Amniotic stem cell (primary cell): ENCODE measurements around the gene FAM156A.
"Not testable (repeated sequence)": the region's sequence is repeated elsewhere in the genome, so short reads cannot be mapped to it uniquely, and the experiment has no call there.

Source experiments
- DNase-seq: peaks from one replicate; lab custom pipeline; 2025; lab: John Stamatoyannopoulos, UW

FAM156A gene

GRCh38 chrX:52958113-52958959 is at the start of gene FAM156A:
FAM156A (minus strand) TSS chrX:52958518; CDS start chrX:52948588, 9,930 bp downstream.
- DNase-seq: not testable (repeated sequence)

- DNase-seq: no peak
These were observed 47.0 kb upstream of the FAM156A start for GRCh38 chrX:53005327-53005726.

- no peak for DNase-seq
These were observed 46.5 kb upstream of the FAM156A start for GRCh38 chrX:53004811-53005210.

DNA sequence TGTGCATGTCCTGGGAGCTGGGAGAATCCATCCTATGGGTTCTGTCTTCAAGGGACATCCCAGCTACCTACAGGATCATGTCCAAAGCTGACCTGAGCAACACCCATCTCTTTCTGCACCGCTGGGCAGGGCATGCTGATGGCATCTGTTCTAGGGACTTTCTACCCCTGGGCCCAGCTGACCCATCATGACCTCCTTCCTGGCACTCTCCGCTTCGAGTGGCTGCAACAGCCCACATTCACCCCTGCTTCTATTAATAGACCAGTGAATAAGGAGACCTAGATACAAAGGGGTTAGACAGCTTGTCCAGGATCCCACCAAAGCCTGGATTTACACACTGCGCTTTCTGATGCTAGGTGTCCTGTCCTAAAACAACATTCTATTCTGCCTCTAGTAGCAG is 45.7 kb upstream of the FAM156A start:
- no peak for DNase-seq

- DNase-seq: no peak
These were observed 44.8 kb upstream of the FAM156A start for GRCh38 chrX:53003111-53003510.

- no peak for DNase-seq
These were observed 43.6 kb upstream of the FAM156A start for GRCh38 chrX:53001958-53002357.

DNA sequence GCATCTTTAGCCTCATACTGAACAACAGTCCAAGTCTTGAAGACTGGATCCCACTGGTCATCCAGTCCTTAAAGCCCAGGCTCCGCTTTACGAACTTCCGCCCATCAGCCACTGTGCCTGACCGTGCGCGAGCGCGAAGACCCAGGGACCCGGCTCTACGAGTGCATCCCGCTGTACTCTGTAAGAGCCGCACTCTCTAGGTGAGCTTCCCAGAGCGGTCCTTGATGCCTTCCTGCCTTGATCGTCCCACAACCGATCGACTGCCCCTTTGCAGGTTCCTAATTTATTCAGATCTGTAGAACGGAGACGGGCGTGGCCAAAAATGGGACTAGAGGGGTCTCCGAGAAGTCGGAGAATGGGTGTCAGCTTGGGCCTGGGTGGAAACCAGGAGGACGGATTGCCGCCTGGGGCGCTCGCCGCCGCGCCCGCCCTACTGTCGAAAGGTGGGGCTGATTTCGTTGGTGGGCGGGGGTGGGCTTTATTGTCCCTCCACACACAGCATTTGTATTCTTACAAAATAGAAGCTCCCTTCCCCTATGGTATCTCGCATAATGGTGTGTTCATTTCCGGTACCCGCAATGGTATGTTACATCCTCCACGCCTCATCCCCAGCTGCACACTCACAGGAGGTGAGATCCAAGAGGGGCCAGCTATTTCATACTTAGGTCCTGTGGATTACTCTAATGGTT is 42.3 kb upstream of the FAM156A start:
- DNase-seq: no peak

- DNase-seq: no peak
These were observed 37.6 kb upstream of the FAM156A start for GRCh38 chrX:52995987-52996331.

DNA sequence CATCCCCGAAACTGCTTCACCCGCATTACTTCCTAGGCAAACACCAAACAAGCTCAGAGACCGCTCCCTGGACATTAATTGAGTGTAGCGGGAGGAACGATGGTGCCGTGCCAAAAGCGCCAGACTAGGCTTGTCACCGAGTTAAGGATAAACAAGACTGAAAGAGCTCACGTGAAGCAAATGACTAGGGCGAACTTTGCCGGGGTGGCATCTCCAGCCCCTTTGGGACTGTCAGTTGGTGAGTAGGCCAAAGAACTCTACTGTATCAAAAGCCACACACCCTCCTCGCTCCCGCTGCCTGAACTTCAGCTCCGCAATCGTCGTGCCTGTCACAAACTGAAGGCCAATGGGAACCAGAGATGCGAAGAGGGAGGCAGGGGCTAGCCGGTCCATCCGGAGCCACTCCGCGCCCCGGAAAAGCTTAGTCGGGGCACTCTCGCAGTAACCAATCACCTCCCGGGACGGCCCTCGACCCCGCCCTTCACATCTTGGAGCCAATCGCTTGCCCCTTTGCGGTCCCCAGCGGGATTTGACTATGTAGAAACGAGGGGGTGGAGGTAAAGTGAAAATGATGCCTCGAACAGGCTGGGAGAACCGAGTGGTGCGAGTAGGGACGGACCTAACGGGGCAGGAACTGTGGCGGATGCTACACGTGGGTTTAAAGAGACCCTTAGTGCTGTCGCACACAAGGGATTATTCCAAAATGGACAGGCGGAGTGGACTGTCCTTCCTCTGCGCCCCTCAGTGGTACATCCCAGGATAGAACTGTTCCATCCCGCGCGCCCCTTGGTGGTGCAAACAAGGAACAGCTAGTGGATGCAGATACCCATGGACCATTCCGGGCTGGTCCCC is 37.0 kb upstream of the FAM156A start:
- DNase-seq: peak; percentile 88

DNA sequence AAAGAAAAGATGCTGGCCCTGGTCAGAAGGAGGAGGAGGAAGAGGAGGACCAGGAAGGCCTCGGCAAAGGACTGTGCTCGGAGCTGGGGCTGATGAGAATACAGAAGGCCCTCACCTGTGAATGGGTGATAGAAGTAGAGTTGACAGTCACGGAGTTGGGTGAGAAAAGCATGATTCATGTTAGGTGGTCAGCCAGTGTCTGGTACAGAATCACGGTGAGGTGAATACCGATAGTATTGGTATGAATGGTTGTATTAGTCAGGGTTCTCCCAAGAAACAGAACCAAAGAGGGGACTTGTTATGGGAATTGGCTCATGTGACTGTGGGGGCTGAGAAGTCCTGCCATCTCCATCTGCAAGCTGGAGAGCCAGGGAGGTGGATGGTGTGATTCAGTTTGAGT is 32.5 kb upstream of the FAM156A start:
- no peak for DNase-seq

- DNase-seq: peak; percentile 16
These were observed 31.8 kb upstream of the FAM156A start for GRCh38 chrX:52990011-52990631.

DNA sequence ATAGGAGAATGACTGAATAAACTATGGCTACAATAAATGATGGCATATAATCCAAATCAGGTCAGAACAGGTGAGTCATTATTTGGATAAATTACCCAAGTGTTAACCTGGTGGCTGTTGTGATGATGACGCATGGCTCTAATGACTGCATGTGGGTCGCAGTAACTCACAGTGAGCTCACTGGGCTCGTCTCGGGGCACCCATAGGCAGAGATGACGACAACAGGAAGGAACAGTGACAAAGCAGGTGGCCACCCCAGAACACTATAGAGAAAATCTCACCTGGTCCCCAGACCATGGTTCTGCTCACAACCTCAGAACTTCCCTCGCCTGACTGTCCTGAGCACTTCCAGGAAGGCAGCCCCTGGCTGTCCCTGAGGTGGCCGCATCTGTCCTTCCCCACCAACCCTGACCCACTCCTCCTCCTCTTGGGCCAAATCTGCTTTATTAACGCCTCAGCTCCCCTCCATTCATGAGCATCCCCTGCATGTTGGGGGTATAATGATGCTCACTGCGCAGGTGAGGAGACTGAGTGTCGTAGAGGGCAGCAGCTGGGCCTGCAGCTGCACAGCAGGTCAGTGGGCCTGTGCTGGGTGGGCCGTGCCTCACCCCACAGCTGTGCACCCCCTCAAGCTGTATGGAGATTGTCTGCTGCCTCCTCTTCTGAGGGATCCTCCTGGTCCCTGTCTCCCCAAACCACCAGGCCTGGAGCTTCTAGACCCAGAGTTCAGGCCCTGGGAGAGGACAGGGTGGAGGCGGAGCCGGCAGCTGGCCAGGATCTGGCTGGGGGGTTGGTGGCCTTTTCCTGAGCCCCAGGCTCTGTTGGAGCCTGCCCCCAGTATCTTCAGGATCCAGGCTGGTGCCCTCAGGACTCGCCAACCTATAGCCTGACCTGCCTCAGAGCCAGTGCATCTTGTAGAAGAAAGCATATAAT is 30.9 kb upstream of the FAM156A start:
- DNase-seq: no peak

DNA sequence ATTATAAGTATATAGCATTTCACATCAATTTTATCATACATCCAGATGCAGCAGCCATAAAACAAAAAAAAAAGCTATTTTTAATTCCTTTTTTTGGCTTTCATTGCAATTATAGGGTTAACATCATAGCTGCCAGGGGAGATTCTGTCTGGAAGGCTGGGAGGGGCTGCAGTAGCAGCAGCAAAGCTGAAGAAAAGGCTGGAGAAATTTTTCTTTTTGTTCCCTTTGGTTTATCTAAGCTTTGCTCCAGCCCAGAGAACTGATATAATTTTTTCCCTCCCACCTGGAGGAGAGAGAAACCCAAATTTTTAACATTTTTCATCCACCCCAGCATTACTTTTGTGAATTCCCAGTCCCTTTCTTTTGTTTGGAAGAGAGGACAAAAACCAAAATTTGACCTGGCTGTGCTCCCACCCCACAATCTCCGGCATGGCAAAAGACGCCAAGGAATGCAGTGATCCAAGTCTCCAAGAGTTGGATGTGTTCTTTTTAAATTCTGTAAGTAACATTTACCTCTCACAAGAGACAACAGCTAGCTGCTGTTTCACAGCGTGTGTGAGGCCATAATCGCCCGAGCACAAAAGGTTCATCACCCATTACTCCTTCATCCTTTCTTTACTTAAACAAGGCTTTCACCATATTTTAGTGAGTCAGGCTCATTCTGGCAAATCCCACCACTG is 25.1 kb upstream of the FAM156A start:
- no peak for DNase-seq

DNA sequence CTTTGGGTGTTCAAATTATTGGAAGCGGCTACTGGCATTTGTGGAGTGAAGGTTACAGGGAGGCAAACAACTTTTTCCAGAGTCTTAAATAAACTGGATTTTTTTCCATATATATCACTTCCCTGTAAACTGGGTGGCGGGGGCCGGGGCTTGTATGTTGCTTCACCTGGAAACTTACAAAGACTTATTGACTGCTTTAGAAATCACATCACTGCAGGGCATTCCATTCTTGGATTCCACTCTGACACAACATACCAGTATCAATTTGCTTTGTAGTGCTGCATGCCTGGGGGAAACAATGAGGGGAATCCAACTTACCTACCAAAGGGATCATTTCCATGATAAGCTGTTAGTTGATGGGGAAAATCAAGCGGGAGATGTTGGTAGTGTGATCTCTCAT is 21.7 kb upstream of the FAM156A start:
- DNase-seq: no peak

- DNase-seq: no peak
These were observed 21.2 kb upstream of the FAM156A start for GRCh38 chrX:52979568-52979967.

DNA sequence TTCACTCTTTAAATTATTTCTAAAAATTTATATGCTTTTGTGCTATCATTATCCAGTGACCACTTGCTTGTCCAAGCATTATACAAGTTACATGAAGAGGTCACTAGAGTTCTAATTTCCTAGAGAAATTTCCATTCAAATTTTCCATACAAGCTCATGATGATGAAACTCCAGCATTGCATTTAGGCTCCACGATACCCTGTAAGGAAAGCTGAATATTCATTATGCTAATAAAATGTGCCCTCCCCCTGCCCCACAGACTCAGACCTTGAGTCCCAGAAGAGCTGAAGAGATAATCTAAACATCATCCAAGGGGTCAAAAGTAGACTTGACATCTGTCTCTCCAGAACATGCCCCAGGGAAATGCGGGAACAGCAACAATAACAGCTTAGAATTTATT is 19.6 kb upstream of the FAM156A start:
- DNase-seq: no peak

- DNase-seq: not testable (repeated sequence)
These were observed 17.3 kb upstream of the FAM156A start for GRCh38 chrX:52975576-52975975.

DNA sequence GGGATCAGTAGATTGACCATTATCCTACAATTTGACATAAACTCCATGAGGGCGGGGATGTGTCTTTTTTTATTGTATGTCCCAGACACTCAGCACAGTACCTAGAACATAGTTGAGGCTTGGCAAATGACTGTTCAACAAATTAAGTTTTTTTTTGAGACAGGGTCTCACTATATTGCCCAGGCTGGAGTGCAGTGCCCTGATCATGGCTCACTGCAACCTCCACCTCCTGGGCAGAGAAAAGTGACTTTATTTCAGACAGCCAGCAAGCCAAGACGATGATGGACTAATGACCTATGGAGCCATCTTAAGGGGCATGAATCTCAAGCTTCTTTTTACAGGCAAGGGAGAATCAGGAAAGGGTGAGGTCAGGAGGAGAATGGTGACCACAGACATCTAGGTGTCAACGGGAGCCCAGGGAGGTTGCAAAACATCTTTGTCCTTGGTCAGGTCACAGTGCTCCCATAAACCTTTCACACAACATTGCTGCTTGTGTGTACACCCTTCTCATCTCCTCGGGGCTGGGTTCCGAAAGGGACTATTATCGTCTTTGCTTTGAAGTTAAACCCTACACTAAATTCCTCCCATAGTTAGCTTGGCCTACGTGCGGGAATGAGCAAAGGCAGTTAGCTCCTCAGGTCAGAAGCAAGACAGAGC is 16.1 kb upstream of the FAM156A start:
- DNase-seq: not testable (repeated sequence)

- not testable (repeated sequence) for DNase-seq
These were observed 9.6 kb upstream of the FAM156A start for GRCh38 chrX:52967922-52968321.
